ENCODE data around the gene ZNF316.

The ZNF316 gene

DNA sequence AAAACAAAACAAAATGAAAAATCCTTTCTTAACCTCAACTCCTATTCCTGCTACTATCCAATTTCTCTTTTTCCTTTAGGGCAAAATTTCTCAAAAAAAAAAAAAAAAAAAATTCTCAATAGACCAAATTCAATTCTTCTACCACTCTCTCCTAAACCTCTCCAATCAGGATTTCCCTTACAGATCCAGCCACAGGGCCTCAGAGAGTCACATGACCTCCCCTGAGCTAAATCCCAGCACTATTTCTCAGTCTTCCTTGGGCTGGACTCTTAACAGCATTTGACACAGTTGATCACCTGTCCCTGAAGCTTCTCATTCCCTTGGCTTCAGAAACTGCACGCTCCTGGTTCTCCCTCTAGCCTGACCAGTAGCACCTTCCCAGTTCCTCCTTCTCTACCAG is 64.7 kb downstream of the ZNF316 start:
- no peak for DNase-seq
